GM12875 (cell line): Measurements from ENCODE around the gene BCAS3.
"Not testable (repeated sequence)": the region's sequence is repeated elsewhere in the genome, so short reads cannot be mapped to it uniquely, and the experiment has no call there.

Experiments
- H3K4me3 ChIP-seq: one replicate; pipeline ENCODE4 v1.5.1; 2011; ENCODE audit warnings: low read depth, low read length, control low read depth
- TF ChIP-seq, protein P1 (sequence below): IDR thresholded peaks from 2 replicates; pipeline ENCODE4 v1.5.1; 2011; ENCODE audit warnings: low read depth, mild to moderate bottlenecking, control low read depth, inconsistent platforms, low read length, moderate library complexity, borderline replicate concordance; ENCODE audit not compliant: insufficient read depth

Gene BCAS3

DNA sequence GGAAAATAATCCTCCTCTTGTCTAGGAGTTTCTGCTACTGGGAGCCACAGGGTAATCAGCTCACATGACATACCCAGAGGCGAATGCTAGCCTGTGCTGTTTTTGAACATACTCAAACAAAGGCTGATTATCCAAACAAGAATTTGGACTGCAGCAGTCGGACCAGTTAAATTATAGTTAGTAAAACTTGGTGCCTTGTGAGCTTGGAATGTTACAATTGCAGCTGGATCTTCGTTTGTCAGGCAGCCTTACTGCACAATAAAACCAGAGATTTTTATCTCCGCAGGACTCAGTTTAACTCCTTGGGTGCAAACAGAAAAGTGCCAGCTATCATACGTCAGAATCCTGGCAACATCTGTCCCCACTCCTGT is 558.2 kb downstream of the BCAS3 start:
- H3K4me3 ChIP-seq: no peak overlapping the region
- TF ChIP-seq, protein P1, sequence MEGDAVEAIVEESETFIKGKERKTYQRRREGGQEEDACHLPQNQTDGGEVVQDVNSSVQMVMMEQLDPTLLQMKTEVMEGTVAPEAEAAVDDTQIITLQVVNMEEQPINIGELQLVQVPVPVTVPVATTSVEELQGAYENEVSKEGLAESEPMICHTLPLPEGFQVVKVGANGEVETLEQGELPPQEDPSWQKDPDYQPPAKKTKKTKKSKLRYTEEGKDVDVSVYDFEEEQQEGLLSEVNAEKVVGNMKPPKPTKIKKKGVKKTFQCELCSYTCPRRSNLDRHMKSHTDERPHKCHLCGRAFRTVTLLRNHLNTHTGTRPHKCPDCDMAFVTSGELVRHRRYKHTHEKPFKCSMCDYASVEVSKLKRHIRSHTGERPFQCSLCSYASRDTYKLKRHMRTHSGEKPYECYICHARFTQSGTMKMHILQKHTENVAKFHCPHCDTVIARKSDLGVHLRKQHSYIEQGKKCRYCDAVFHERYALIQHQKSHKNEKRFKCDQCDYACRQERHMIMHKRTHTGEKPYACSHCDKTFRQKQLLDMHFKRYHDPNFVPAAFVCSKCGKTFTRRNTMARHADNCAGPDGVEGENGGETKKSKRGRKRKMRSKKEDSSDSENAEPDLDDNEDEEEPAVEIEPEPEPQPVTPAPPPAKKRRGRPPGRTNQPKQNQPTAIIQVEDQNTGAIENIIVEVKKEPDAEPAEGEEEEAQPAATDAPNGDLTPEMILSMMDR: no peak

DNA sequence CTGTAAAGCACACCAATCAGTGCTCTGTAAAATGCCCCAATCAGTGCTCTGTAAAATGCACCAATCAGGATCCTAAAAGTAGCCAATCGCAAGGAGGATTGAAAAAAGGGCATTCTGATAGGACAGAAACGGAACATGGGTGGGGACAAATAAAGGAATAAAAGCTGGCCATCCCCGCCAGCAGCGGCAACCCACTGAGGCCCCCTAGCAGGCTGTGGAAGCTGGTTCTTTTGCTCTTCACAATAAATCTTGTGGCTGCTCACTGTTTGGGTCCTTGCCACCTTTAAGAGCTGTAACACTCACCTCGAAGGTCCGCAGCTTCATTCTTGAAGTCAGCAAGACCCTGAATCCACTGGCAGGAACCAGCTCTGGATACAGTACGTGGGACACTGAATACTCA is 559.6 kb downstream of the BCAS3 start:
- TF ChIP-seq, protein P1: no peak
- H3K4me3 ChIP-seq: no peak overlapping the region

DNA sequence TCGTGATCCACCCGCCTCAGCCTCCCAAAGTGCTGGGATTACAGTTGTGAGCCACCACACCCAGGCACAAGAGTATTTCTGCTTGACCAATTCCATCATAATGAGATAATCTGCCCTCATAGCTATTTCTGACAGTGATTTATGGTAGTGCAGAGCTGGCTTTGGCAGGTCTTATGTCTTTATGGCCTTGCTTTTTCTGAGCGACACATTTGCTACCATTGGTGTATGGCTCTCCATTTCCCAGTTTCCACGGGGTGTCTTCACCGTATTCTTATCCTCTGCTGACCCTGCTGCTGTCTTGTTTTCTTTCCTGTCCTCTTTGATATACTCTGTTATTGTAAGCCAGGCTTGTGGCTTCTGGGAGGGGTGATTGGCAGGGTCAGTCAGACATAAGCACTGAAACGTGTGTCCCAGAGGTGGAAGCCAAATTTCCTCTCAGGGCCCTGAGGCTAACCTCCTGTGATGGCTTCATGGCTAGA is 560.8 kb downstream of the BCAS3 start:
- no peak overlapping the region for H3K4me3 ChIP-seq
- TF ChIP-seq, protein P1: no peak

DNA sequence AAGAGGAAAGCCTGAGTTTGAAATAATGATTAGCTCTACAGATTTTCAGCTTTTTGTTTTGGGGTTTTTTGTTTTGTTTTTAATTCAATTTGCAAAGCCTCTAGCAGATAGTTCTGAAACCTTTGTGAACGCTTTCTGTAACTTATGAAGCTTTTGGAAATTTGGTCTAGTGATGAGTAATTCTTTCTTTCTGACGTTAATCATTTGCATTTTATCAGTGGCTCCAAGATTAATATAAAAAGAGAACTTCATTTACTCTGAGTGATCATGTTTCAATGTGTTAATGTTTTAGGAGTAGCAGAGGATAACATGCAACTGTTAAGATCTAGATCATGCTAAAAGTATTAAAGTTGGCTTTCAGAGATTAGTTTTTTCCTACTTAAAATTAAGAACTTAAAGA is 561.7 kb downstream of the BCAS3 start:
- TF ChIP-seq, protein P1: no peak
- no peak overlapping the region for H3K4me3 ChIP-seq

DNA sequence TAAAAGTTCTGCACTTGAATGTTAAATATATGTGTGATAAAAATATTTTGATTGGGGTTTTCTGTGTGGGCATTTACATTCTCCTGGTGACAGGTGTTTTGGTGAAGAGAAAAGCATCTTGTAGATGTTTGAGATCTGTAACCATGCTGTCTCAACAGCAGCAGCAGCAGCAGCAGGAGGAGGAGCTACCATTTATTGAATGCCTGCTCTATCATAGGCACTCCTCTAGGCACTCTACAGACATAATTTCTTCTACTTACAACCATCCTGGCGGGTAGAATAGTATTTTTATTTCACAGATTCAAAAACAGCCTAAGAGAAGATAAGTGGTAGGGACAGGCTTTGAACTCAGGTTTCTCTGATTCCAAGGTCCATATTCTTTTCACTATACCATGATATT is 562.3 kb downstream of the BCAS3 start:
- no peak overlapping the region for H3K4me3 ChIP-seq

DNA sequence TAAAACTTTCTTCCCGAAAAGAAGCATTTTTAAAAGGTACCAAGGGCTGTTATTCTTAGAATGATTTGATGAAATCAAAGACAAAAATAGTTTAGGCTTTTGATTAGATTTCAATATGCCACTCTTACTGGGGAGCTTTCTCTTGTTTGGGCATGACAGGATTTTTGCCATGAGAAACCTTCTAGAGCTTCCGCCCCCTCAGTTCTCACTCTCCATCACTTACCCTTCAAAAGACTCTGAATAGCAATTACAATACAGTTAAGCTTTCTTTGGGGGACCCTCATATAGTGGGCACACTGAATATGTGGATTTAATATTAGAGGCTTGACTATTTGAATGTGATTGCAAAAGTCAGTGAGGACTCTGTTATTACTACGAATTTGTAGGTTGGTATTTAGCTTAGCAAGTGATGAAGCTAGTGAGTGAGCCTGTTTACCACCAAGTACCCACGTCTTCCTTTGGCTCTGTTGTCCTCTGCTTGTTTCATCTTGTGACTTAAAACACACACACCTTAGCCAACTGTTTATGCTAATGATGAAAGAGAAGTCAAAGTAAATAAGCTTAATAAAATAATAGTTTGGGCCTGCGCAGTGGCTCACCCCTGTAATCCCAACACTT is 563.3 kb downstream of the BCAS3 start:
- H3K4me3 ChIP-seq: no peak overlapping the region
- TF ChIP-seq, protein P1: no peak

More for the DNA sequence above, 562.3 kb downstream of the BCAS3 start:
- TF ChIP-seq, protein P1: no peak

DNA sequence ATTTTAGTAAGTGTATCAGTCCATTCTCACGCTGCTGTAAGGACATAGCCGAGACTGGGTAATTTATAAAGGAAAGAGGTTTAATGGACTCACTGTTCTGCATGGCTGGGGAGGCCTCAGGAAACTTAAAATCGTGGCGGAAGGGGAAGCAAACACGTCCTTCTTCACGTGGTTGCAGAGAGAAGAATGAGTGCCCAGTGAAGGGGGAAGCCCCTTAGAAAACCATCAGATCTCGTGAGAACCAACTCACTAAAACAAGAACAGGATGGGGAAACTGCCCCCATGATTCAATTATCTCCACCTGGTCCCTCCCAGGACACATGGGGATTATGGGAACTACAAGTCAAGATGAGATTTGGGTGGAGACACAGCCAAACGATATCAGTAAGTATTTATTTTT is 567.3 kb downstream of the BCAS3 start:
- not testable (repeated sequence) for H3K4me3 ChIP-seq
